Body of pancreas (tissue), 4 donors: Measurements from ENCODE around the gene URB1.

Experiments
- CTCF ChIP-seq, 7 experiments: fragments of 450-650 bp in 4 of 7; fragments of 200-600 bp in 3 of 7; sonication (generic) in 3 of 7; IDR thresholded peaks; one replicate each; pipeline ENCODE4 v1.5.1; 2016 to 2019; ENCODE audit warnings: antibody characterized with exemption in 7 of 7
- POLR2A ChIP-seq, 3 donors: fragments of 450-650 bp; IDR thresholded peaks; one replicate each; pipeline ENCODE4 v1.6.1; 2016; ENCODE audit warnings: antibody characterized with exemption in 3 of 3, mild to moderate bottlenecking in 2 of 3

- no peak for TF ChIP-seq CTCF (IDR thresholded peaks at IDR 0.05)
- TF ChIP-seq POLR2A (IDR thresholded peaks at IDR 0.05): no peak
Measured at GRCh38 chr21:32302560-32302959, 90.3 kb downstream of the URB1 start.
